ENCODE results near the gene MYO5B. TPM values are rescaled to one million over a fixed set of nuclear protein-coding genes. Genes with fewer than 3 reads are reported as not detected.

MYO5B gene
- polyA plus RNA-seq, 2 of the 4 experiments (the other 2 are of a cell fraction), result 6.4 to 18.4 TPM

DNA sequence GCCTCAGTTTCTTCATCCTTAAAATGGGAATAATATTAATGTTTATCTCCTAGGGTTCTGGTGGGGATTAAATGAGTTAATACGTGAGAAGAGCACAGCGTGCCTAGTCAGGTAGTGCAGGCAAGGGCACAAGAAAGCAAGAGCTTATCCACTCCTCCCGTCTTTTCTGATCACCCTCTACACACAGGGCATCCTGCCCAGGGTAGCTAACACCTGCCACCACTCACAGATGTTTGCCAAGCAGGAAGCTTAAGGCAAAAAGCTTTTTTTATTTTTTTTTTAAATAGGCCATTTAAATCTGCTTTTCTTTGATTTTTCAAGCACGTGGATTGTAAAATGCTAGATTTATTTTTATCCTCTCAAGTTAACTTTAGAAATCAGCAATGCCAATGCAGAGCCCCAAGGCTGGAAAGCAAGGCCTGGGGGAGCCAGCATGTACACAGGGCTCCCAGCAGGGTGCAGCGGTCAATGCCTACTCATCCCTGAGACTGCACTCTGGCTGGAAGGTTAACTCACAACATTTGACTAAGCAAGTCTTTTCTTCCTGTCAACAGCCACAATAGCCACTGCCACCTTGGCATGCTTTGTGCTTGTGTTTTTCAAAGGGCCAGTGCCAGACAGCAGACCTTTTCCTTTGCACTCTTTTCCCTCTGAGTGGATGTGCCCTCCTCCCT, 295.2 kb downstream of the MYO5B start:
- no peak for TF ChIP-seq MYC (IDR thresholded peaks at IDR 0.05; ENCODE audit: borderline replicate concordance, low read length)
- TF ChIP-seq CBX2 (IDR thresholded peaks at IDR 0.05; ENCODE audit: borderline replicate concordance, low read depth), result no peak
- TF ChIP-seq ZNF302 (CRISPR knock-in tag; IDR thresholded peaks at IDR 0.05), result no peak
- no peak overlapping the region for H3K4me2 ChIP-seq
- H3K27ac ChIP-seq, result no peak overlapping the region
- ATAC-seq, result peak in 1 of 2 experiments; percentile 36; a peak in 1 of 6 replicates
- no peak for FAIRE-seq
- H3K4me1 ChIP-seq, result no peaks in the 10 kb centered on the region
- DNase-seq (ENCODE audit: low read depth in 1 of 2, low spot score in 1 of 2), result no peak
- H3K9me3 ChIP-seq, result no peaks in the 10 kb centered on the region
- no peak overlapping the region for H3K4me3 ChIP-seq
- CTCF ChIA-PET, result interaction anchor here (1.7 kb wide), 1 partner anchor 8 kb away, joined by 3 read pairs; no protein-coding TSS in a partner anchor
- WGBS (ENCODE audit: missing lambda C conversion rate), result 32% methylated on average over 5 of the region's 5 CpGs
- POLR2A ChIA-PET, result no interaction called here

DNA sequence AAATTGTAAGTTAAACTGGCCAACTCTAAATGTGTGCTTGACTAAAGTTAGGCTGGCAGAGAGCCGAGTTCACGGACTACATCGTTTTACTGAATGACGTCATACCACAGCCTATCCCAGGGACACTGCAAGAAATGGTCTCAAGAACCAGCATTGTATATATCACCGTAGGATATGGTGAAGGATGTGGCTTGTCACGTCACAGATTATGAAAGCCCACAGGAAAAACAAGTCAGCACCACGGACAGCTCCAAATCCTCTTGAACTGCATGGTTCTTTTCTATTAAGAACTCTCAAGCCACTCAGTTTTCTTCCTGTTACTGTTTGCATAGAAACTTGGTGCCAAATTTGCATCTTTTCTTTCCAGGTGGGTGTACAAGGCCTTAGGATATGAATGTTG, 296.5 kb downstream of the MYO5B start:
- CTCF ChIA-PET, result interaction anchor here (1.7 kb wide), 1 partner anchor 9 kb away, joined by 3 read pairs; no protein-coding TSS in a partner anchor
- peak; percentile 5 to 42 for DNase-seq (ENCODE audit: low read depth in 1 of 2, low spot score in 1 of 2)
- no peak for ATAC-seq
- no peak overlapping the region for H3K4me2 ChIP-seq
- TF ChIP-seq KDM1A (IDR thresholded peaks at IDR 0.05; ENCODE audit: low read depth) (no peak), ZFP36 (IDR thresholded peaks at IDR 0.05; ENCODE audit: borderline replicate concordance, partially characterized antibody) (no peak), EHMT2 (IDR thresholded peaks at IDR 0.05; ENCODE audit: low read depth) (peak; percentile 85)
- TF ChIP-seq, protein P1, sequence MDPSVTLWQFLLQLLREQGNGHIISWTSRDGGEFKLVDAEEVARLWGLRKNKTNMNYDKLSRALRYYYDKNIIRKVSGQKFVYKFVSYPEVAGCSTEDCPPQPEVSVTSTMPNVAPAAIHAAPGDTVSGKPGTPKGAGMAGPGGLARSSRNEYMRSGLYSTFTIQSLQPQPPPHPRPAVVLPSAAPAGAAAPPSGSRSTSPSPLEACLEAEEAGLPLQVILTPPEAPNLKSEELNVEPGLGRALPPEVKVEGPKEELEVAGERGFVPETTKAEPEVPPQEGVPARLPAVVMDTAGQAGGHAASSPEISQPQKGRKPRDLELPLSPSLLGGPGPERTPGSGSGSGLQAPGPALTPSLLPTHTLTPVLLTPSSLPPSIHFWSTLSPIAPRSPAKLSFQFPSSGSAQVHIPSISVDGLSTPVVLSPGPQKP (IDR thresholded peaks at IDR 0.05; ENCODE audit: low read depth, low read length), result no peak
- TF ChIP-seq, protein P2, sequence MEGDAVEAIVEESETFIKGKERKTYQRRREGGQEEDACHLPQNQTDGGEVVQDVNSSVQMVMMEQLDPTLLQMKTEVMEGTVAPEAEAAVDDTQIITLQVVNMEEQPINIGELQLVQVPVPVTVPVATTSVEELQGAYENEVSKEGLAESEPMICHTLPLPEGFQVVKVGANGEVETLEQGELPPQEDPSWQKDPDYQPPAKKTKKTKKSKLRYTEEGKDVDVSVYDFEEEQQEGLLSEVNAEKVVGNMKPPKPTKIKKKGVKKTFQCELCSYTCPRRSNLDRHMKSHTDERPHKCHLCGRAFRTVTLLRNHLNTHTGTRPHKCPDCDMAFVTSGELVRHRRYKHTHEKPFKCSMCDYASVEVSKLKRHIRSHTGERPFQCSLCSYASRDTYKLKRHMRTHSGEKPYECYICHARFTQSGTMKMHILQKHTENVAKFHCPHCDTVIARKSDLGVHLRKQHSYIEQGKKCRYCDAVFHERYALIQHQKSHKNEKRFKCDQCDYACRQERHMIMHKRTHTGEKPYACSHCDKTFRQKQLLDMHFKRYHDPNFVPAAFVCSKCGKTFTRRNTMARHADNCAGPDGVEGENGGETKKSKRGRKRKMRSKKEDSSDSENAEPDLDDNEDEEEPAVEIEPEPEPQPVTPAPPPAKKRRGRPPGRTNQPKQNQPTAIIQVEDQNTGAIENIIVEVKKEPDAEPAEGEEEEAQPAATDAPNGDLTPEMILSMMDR (IDR thresholded peaks at IDR 0.05), result no peak
- TF ChIP-seq, protein P3, sequence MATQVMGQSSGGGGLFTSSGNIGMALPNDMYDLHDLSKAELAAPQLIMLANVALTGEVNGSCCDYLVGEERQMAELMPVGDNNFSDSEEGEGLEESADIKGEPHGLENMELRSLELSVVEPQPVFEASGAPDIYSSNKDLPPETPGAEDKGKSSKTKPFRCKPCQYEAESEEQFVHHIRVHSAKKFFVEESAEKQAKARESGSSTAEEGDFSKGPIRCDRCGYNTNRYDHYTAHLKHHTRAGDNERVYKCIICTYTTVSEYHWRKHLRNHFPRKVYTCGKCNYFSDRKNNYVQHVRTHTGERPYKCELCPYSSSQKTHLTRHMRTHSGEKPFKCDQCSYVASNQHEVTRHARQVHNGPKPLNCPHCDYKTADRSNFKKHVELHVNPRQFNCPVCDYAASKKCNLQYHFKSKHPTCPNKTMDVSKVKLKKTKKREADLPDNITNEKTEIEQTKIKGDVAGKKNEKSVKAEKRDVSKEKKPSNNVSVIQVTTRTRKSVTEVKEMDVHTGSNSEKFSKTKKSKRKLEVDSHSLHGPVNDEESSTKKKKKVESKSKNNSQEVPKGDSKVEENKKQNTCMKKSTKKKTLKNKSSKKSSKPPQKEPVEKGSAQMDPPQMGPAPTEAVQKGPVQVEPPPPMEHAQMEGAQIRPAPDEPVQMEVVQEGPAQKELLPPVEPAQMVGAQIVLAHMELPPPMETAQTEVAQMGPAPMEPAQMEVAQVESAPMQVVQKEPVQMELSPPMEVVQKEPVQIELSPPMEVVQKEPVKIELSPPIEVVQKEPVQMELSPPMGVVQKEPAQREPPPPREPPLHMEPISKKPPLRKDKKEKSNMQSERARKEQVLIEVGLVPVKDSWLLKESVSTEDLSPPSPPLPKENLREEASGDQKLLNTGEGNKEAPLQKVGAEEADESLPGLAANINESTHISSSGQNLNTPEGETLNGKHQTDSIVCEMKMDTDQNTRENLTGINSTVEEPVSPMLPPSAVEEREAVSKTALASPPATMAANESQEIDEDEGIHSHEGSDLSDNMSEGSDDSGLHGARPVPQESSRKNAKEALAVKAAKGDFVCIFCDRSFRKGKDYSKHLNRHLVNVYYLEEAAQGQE (IDR thresholded peaks at IDR 0.05), result peak; percentile 94
- WGBS (ENCODE audit: missing lambda C conversion rate), result 51% methylated on average over 7 of the region's 7 CpGs
- H3K4me1 ChIP-seq, result no peaks in the 10 kb centered on the region
- FAIRE-seq, result no peak
- no peak overlapping the region for H3K4me3 ChIP-seq
- POLR2A ChIA-PET, result no interaction called here
- no peaks in the 10 kb centered on the region for H3K9me3 ChIP-seq
- H3K27ac ChIP-seq, result no peak overlapping the region

DNA sequence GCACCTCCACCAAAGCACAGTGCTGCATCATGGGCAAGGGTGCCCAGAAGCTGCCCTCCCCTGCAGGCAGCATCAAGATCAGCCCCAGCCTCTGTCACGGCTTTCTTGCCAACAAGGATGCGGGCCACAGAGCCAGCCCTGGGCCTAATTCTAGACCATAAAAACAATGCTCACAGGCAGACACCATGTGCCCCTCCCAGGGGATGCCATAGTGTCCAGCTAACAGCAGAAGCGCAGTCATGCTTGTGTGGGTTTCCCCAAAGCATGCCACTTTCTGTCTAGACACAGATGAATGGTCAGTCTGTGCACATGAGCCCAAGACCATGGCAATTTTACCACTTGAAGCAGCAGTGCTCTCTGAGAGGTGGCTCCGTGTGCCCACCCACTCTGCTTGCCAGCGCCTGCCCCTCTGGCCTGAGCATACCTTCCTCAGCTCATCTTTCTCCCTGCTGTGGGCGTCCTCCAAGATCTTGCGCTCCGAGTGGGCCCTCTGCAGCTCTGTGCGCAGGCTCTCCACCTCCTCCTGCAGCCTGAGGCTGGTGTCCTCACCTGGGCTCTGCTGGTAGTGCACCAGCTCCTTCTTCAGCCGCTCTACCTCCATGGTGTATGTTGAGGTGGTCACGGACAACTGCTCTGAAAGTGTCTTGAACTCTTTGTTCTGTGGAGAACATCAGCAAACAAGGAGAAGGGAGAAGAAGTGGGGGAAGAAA, 300.3 kb downstream of the MYO5B start:
- 0 out of 3 replicates have a peak, but pooled peaks cover 3% of the 10 kb centered on the region for H3K4me1 ChIP-seq
- ChIA-PET POLR2A (no interaction called here), CTCF (no interaction called here)
- FAIRE-seq, result no peak
- H3K4me2 ChIP-seq, result no peak overlapping the region
- WGBS (ENCODE audit: missing lambda C conversion rate), result 43% methylated on average over 8 of the region's 11 CpGs
- 0 out of 6 replicates have a peak, but pooled peaks of 1 of the 2 experiments have one; percentile 39 for ATAC-seq
- H3K9me3 ChIP-seq, result no peaks in the 10 kb centered on the region
- no peak overlapping the region for H3K4me3 ChIP-seq
- no peak overlapping the region for H3K27ac ChIP-seq
- TF ChIP-seq POLR2AphosphoS2 (conservative IDR thresholded peaks at IDR 0.05; ENCODE audit: low read length) (no peak), NPAS2 (CRISPR knock-in tag; IDR thresholded peaks at IDR 0.05; ENCODE audit: borderline replicate concordance) (no peak), SREBF2 (IDR thresholded peaks at IDR 0.05) (no peak)
- no peak for DNase-seq (ENCODE audit: low read depth in 1 of 2, low spot score in 1 of 2)

Data from A549 (cell line).